ENCODE results near the gene FAM222A.

The FAM222A gene

DNA sequence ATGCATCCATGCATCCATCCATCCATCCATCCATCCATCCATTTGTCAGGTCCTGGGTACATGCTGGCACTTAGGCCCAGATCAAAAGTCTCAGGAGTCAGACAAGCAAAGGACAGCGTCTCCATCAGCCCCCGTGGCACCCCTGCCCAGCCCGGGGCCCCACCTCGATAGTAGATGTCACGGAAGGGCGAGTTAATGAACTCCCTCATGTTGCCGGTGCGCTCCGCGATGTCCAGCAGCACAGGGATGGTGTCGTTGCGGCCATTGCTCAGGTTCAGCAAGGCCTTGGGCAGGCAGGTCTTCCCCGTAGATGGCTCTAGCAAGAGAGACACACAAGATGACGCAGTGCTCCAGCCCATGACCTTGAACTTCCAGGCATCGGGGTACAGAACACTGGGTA is 89.2 kb downstream of the FAM222A start:
- no peak for DNase-seq (ENCODE audit: low read depth in 1 of 2, low spot score in 1 of 2)
- no peak overlapping the region for H3K4me3 ChIP-seq (replicated peaks; ENCODE audit: insufficient read depth, low read length)
- no peak overlapping the region for H3K27ac ChIP-seq (replicated peaks)
- TF ChIP-seq SPI1 (IDR thresholded peaks at IDR 0.05; ENCODE audit: borderline replicate concordance, low read depth) (no peak), POLR2AphosphoS5 (IDR thresholded peaks at IDR 0.05; ENCODE audit: low read depth) (no peak), GABPA (IDR thresholded peaks at IDR 0.05; ENCODE audit: low read depth) (no peak)
- TF ChIP-seq, protein P1, sequence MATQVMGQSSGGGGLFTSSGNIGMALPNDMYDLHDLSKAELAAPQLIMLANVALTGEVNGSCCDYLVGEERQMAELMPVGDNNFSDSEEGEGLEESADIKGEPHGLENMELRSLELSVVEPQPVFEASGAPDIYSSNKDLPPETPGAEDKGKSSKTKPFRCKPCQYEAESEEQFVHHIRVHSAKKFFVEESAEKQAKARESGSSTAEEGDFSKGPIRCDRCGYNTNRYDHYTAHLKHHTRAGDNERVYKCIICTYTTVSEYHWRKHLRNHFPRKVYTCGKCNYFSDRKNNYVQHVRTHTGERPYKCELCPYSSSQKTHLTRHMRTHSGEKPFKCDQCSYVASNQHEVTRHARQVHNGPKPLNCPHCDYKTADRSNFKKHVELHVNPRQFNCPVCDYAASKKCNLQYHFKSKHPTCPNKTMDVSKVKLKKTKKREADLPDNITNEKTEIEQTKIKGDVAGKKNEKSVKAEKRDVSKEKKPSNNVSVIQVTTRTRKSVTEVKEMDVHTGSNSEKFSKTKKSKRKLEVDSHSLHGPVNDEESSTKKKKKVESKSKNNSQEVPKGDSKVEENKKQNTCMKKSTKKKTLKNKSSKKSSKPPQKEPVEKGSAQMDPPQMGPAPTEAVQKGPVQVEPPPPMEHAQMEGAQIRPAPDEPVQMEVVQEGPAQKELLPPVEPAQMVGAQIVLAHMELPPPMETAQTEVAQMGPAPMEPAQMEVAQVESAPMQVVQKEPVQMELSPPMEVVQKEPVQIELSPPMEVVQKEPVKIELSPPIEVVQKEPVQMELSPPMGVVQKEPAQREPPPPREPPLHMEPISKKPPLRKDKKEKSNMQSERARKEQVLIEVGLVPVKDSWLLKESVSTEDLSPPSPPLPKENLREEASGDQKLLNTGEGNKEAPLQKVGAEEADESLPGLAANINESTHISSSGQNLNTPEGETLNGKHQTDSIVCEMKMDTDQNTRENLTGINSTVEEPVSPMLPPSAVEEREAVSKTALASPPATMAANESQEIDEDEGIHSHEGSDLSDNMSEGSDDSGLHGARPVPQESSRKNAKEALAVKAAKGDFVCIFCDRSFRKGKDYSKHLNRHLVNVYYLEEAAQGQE (IDR thresholded peaks at IDR 0.05; ENCODE audit: insufficient replicate concordance, low read depth): no peak
- TF ChIP-seq, protein P2, sequence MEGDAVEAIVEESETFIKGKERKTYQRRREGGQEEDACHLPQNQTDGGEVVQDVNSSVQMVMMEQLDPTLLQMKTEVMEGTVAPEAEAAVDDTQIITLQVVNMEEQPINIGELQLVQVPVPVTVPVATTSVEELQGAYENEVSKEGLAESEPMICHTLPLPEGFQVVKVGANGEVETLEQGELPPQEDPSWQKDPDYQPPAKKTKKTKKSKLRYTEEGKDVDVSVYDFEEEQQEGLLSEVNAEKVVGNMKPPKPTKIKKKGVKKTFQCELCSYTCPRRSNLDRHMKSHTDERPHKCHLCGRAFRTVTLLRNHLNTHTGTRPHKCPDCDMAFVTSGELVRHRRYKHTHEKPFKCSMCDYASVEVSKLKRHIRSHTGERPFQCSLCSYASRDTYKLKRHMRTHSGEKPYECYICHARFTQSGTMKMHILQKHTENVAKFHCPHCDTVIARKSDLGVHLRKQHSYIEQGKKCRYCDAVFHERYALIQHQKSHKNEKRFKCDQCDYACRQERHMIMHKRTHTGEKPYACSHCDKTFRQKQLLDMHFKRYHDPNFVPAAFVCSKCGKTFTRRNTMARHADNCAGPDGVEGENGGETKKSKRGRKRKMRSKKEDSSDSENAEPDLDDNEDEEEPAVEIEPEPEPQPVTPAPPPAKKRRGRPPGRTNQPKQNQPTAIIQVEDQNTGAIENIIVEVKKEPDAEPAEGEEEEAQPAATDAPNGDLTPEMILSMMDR (IDR thresholded peaks at IDR 0.05; ENCODE audit: insufficient read depth, low read length): no peak
- H3K27me3 ChIP-seq (ENCODE audit: insufficient read depth, poor library complexity, severe bottlenecking): no peaks in the 10 kb centered on the region

DNA sequence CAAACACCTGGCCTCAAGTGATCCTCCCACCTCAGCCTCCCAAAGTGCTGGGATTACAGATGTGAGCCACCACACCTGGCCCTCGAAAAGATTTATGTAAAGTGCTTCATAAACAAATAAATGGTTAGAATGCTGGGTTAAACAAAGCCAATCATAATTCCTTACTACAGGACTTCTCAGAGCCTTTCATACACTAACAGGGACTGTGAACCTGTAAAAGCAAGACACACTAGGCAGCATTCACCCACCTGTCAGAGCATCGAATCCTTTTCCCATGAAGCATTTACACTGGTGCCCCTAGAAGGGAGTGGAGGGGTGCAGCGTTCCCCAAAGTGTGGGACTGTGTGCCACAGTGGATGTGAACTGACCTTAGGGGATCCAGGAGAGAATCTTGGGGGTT is 90.1 kb downstream of the FAM222A start:
- no peak for DNase-seq (ENCODE audit: low read depth in 1 of 2, low spot score in 1 of 2)
- H3K27ac ChIP-seq (replicated peaks): no peak overlapping the region

DNA sequence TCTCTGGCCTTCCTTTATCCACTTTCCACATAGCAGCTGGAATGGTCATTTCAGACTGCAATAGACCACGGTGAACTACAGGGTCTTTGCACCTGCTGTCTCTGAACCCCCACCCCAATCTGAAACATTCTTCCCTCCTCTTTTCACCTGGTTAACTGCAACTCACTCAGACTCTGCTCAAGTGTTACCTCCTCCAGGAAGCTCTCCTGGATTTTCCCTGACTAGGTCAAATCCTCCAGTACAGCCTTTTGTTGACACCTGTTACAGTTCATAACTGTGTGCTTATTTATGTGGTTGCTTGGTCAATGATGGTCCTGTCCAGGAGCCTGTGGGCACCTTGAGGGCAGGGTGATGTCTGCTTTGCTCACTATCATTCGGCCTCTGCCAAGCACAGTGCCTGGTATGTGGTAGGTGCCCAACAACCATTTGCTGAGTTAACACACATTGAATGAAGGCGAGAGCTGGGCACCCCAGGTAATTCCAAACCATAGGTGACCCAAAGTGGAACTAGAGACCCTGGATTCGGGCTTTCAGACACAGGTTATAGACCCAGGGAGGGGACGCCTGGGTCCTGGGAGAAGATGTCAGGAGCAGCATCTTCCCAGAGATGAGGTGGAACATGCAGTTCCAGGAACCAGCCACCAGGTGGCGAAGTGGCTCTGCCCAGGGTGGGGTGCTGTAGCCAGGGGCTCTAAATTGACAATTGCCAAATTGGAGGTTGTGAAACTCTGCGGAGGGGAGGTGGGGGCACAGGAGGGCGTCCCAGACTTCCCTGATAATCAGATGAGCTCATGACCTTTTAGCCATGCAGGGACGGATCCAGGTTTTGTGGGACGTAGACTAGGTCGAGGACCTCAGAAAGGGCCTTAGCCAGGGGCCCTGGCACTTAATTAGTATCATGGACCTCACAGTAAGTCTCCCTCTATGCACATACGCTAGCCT is 91.5 kb downstream of the FAM222A start:
- no peak for TF ChIP-seq SPI1 (IDR thresholded peaks at IDR 0.05; ENCODE audit: borderline replicate concordance, low read depth)
- TF ChIP-seq, protein P2 (IDR thresholded peaks at IDR 0.05; ENCODE audit: insufficient read depth, low read length): peak; percentile 98
- no peaks in the 10 kb centered on the region for H3K27me3 ChIP-seq (ENCODE audit: insufficient read depth, poor library complexity, severe bottlenecking)
- H3K27ac ChIP-seq (replicated peaks): no peak overlapping the region
- H3K4me3 ChIP-seq (replicated peaks; ENCODE audit: insufficient read depth, low read length): no peak overlapping the region
- DNase-seq (ENCODE audit: low read depth in 1 of 2, low spot score in 1 of 2): peak; percentile 52 to 59

More for the DNA sequence above, 90.1 kb downstream of the FAM222A start:
- no peaks in the 10 kb centered on the region for H3K27me3 ChIP-seq (ENCODE audit: insufficient read depth, poor library complexity, severe bottlenecking)
- H3K4me3 ChIP-seq (replicated peaks; ENCODE audit: insufficient read depth, low read length): no peak overlapping the region
- TF ChIP-seq, protein P1 (IDR thresholded peaks at IDR 0.05; ENCODE audit: insufficient replicate concordance, low read depth): no peak
- TF ChIP-seq GABPA (IDR thresholded peaks at IDR 0.05; ENCODE audit: low read depth) (no peak), POLR2AphosphoS5 (IDR thresholded peaks at IDR 0.05; ENCODE audit: low read depth) (no peak), SPI1 (IDR thresholded peaks at IDR 0.05; ENCODE audit: borderline replicate concordance, low read depth) (no peak)
- TF ChIP-seq, protein P2 (IDR thresholded peaks at IDR 0.05; ENCODE audit: insufficient read depth, low read length): no peak
